HG02798 (cell line): ENCODE data around the gene CTNND2.

ENCODE experiments used
- ATAC-seq: cut with Tn5 transposase; IDR thresholded peaks from one replicate; pipeline ENCODE4 v1.9.1; 2021; ENCODE audit warnings: mild to moderate bottlenecking; ENCODE audit not compliant: unreplicated experiment, poor library complexity

The CTNND2 gene

GRCh38 chr5:11607944-11608483 is 296.2 kb downstream of the CTNND2 start:
- no peak for ATAC-seq

- no peak for ATAC-seq
Observed at GRCh38 chr5:11602298-11602697, 301.9 kb downstream of the CTNND2 start.

- no peak for ATAC-seq
Observed at GRCh38 chr5:11599499-11599898, 304.7 kb downstream of the CTNND2 start.

GRCh38 chr5:11596657-11597071 is 307.6 kb downstream of the CTNND2 start:
- no peak for ATAC-seq

GRCh38 chr5:11596185-11596584 is 308.1 kb downstream of the CTNND2 start:
- no peak for ATAC-seq

- no peak for ATAC-seq
Observed at GRCh38 chr5:11595045-11595444, 309.2 kb downstream of the CTNND2 start.

GRCh38 chr5:11594021-11594420 is 310.2 kb downstream of the CTNND2 start:
- no peak for ATAC-seq

GRCh38 chr5:11590475-11590874 is 313.8 kb downstream of the CTNND2 start:
- ATAC-seq, result no peak

- no peak for ATAC-seq
Observed at GRCh38 chr5:11588803-11589202, 315.4 kb downstream of the CTNND2 start.

GRCh38 chr5:11584017-11584416 is 320.2 kb downstream of the CTNND2 start:
- no peak for ATAC-seq

- no peak for ATAC-seq
Observed at GRCh38 chr5:11579351-11579750, 324.9 kb downstream of the CTNND2 start.

- ATAC-seq, result no peak
Observed at GRCh38 chr5:11574787-11575186, 329.5 kb downstream of the CTNND2 start.

GRCh38 chr5:11573140-11573992 is 330.9 kb downstream of the CTNND2 start:
- no peak for ATAC-seq

GRCh38 chr5:11564706-11565105 is 339.5 kb downstream of the CTNND2 start:
- no peak for ATAC-seq

GRCh38 chr5:11563822-11564221 is 340.4 kb downstream of the CTNND2 start:
- ATAC-seq, result no peak

- ATAC-seq, result no peak
Observed at GRCh38 chr5:11560915-11561697, 343.1 kb downstream of the CTNND2 start.

GRCh38 chr5:11557063-11557462 is 347.2 kb downstream of the CTNND2 start:
- no peak for ATAC-seq

GRCh38 chr5:11555171-11555570 is 349.1 kb downstream of the CTNND2 start:
- ATAC-seq, result no peak

- no peak for ATAC-seq
Observed at GRCh38 chr5:11547730-11548129, 356.5 kb downstream of the CTNND2 start.

GRCh38 chr5:11547140-11547539 is 357.1 kb downstream of the CTNND2 start:
- no peak for ATAC-seq

GRCh38 chr5:11540112-11540511 is 364.1 kb downstream of the CTNND2 start:
- no peak for ATAC-seq
